ENCODE measurements around the gene GLRX3.

Gene GLRX3

GRCh38 chr10:130181858-130182257 lies 45.7 kb downstream of the GLRX3 start:
- TF ChIP-seq YY1 (IDR thresholded peaks at IDR 0.05; ENCODE audit: low read depth) (no peak), FOXM1 (IDR thresholded peaks at IDR 0.05; ENCODE audit: borderline replicate concordance, low read depth) (no peak), MAX (IDR thresholded peaks at IDR 0.05) (no peak), NFIC (IDR thresholded peaks at IDR 0.05) (no peak), TAF1 (IDR thresholded peaks at IDR 0.05; ENCODE audit: low read depth) (no peak), RAD21 (IDR thresholded peaks at IDR 0.05; ENCODE audit: low read depth) (no peak), USF1 (IDR thresholded peaks at IDR 0.05) (no peak), CREB1 (IDR thresholded peaks at IDR 0.05; ENCODE audit: low read depth) (no peak), TEAD4 (IDR thresholded peaks at IDR 0.05) (no peak), ZBTB7A (IDR thresholded peaks at IDR 0.05; ENCODE audit: low read depth) (no peak), EP300 (IDR thresholded peaks at IDR 0.05; ENCODE audit: borderline replicate concordance) (no peak), EGR1 (IDR thresholded peaks at IDR 0.05) (no peak), CEBPB (IDR thresholded peaks at IDR 0.05) (no peak), REST (IDR thresholded peaks at IDR 0.05; ENCODE audit: low read depth) (no peak), TCF12 (IDR thresholded peaks at IDR 0.05; ENCODE audit: low read depth) (no peak)

GRCh38 chr10:130185591-130185990 lies 49.4 kb downstream of the GLRX3 start:
- no peak for TF ChIP-seq CREB1 (IDR thresholded peaks at IDR 0.05; ENCODE audit: low read depth)
- no peak for TF ChIP-seq FOXM1 (IDR thresholded peaks at IDR 0.05; ENCODE audit: borderline replicate concordance, low read depth)
- no peak for TF ChIP-seq TAF1 (IDR thresholded peaks at IDR 0.05; ENCODE audit: low read depth)
- no peak for TF ChIP-seq CEBPB (IDR thresholded peaks at IDR 0.05)
- no peak for TF ChIP-seq ZBTB7A (IDR thresholded peaks at IDR 0.05; ENCODE audit: low read depth)
- TF ChIP-seq NFIC (IDR thresholded peaks at IDR 0.05) = no peak
- TF ChIP-seq RAD21 (IDR thresholded peaks at IDR 0.05; ENCODE audit: low read depth) = no peak
- no peak for TF ChIP-seq REST (IDR thresholded peaks at IDR 0.05; ENCODE audit: low read depth)
- TF ChIP-seq YY1 (IDR thresholded peaks at IDR 0.05; ENCODE audit: low read depth) = no peak
- no peak for TF ChIP-seq MAX (IDR thresholded peaks at IDR 0.05)
- no peak for TF ChIP-seq EP300 (IDR thresholded peaks at IDR 0.05; ENCODE audit: borderline replicate concordance)

- TF ChIP-seq TAF1 (IDR thresholded peaks at IDR 0.05; ENCODE audit: low read depth) = no peak
- no peak for TF ChIP-seq EGR1 (IDR thresholded peaks at IDR 0.05)
- TF ChIP-seq EP300 (IDR thresholded peaks at IDR 0.05; ENCODE audit: borderline replicate concordance) = no peak
- TF ChIP-seq NFIC (IDR thresholded peaks at IDR 0.05) = no peak
Measured at GRCh38 chr10:130188195-130189175, 52.3 kb downstream of the GLRX3 start.

- no peak for TF ChIP-seq REST (IDR thresholded peaks at IDR 0.05; ENCODE audit: low read depth)
- no peak for TF ChIP-seq RAD21 (IDR thresholded peaks at IDR 0.05; ENCODE audit: low read depth)
- TF ChIP-seq ZBTB7A (IDR thresholded peaks at IDR 0.05; ENCODE audit: low read depth) = no peak
- no peak for TF ChIP-seq NFIC (IDR thresholded peaks at IDR 0.05)
- no peak for TF ChIP-seq TEAD4 (IDR thresholded peaks at IDR 0.05)
- TF ChIP-seq CEBPB (IDR thresholded peaks at IDR 0.05) = no peak
- no peak for TF ChIP-seq USF1 (IDR thresholded peaks at IDR 0.05)
- no peak for TF ChIP-seq FOXM1 (IDR thresholded peaks at IDR 0.05; ENCODE audit: borderline replicate concordance, low read depth)
- TF ChIP-seq YY1 (IDR thresholded peaks at IDR 0.05; ENCODE audit: low read depth) = no peak
- no peak for TF ChIP-seq EGR1 (IDR thresholded peaks at IDR 0.05)
- TF ChIP-seq MAX (IDR thresholded peaks at IDR 0.05) = no peak
- no peak for TF ChIP-seq CREB1 (IDR thresholded peaks at IDR 0.05; ENCODE audit: low read depth)
- TF ChIP-seq TAF1 (IDR thresholded peaks at IDR 0.05; ENCODE audit: low read depth) = no peak
- TF ChIP-seq TCF12 (IDR thresholded peaks at IDR 0.05; ENCODE audit: low read depth) = no peak
- no peak for TF ChIP-seq EP300 (IDR thresholded peaks at IDR 0.05; ENCODE audit: borderline replicate concordance)
Measured at GRCh38 chr10:130189608-130190054, 53.4 kb downstream of the GLRX3 start.

Data from Ishikawa (cell line).